Measurements from ENCODE around the gene TAF5L. TPM values are rescaled to one million over a fixed set of nuclear protein-coding genes. Genes with fewer than 3 reads are reported as not detected.

TAF5L gene
- total and polyA plus RNA-seq, 2 of the 13 experiments (the other 11 are each of a cell fraction or from before 2014, with no cell fraction given): 10.8 to 18.2 TPM

- TF ChIP-seq MIER3 (CRISPR knock-in tag; IDR thresholded peaks at IDR 0.05; ENCODE audit: borderline replicate concordance): no peak
- TF ChIP-seq HMGA1 (CRISPR knock-in tag; conservative IDR thresholded peaks at IDR 0.05): no peak
- no peak for TF ChIP-seq SMYD3 (CRISPR knock-in tag; IDR thresholded peaks at IDR 0.05)
- TF ChIP-seq HOXD1 (CRISPR knock-in tag; IDR thresholded peaks at IDR 0.05): no peak
- TF ChIP-seq ZNF253 (CRISPR knock-in tag; IDR thresholded peaks at IDR 0.05; ENCODE audit: borderline replicate concordance): no peak
- TF ChIP-seq SALL1 (CRISPR knock-in tag; IDR thresholded peaks at IDR 0.05): peak; percentile 52
- TF ChIP-seq ELK4 (CRISPR knock-in tag; IDR thresholded peaks at IDR 0.05; ENCODE audit: borderline replicate concordance): no peak
- TF ChIP-seq ZNF512 (CRISPR knock-in tag; IDR thresholded peaks at IDR 0.05): no peak
- TF ChIP-seq HMG20A (CRISPR knock-in tag; IDR thresholded peaks at IDR 0.05; ENCODE audit: borderline replicate concordance): no peak
- TF ChIP-seq SMAD3 (CRISPR knock-in tag; IDR thresholded peaks at IDR 0.05): no peak
- TF ChIP-seq ARID4A (CRISPR knock-in tag; IDR thresholded peaks at IDR 0.05; ENCODE audit: borderline replicate concordance): peak; percentile 74
- no peak for TF ChIP-seq FOXP1 (IDR thresholded peaks at IDR 0.05)
- TF ChIP-seq FOXP1 (CRISPR knock-in tag; IDR thresholded peaks at IDR 0.05): no peak
- no peak for TF ChIP-seq FOXA3 (CRISPR knock-in tag; IDR thresholded peaks at IDR 0.05)
- TF ChIP-seq REXO4 (CRISPR knock-in tag; IDR thresholded peaks at IDR 0.05; ENCODE audit: borderline replicate concordance): no peak
- peak; percentile 56; the same call in 1 of the 2 replicates for TF ChIP-seq ZNF274 (CRISPR knock-in tag; IDR thresholded peaks at IDR 0.05)
- no peak for TF ChIP-seq FOXK2 (IDR thresholded peaks at IDR 0.05)
- TF ChIP-seq PBX3 (CRISPR knock-in tag; IDR thresholded peaks at IDR 0.05; ENCODE audit: borderline replicate concordance): no peak
- TF ChIP-seq GATAD2A (CRISPR knock-in tag; IDR thresholded peaks at IDR 0.05): no peak; the same call in 1 of the 2 replicates
- TF ChIP-seq TMF1 (CRISPR knock-in tag; IDR thresholded peaks at IDR 0.05; ENCODE audit: low read depth): no peak
- no peak for TF ChIP-seq NFYB (CRISPR knock-in tag; IDR thresholded peaks at IDR 0.05)
- TF ChIP-seq ZNF552 (CRISPR knock-in tag; IDR thresholded peaks at IDR 0.05; ENCODE audit: borderline replicate concordance): no peak
- TF ChIP-seq ZNF782 (CRISPR knock-in tag; IDR thresholded peaks at IDR 0.05; ENCODE audit: borderline replicate concordance): no peak
Measured at GRCh38 chr1:229625071-229625914, 629 bp downstream of the TAF5L start (continued).
